ENCODE measurements around the gene RIF1.

- TF ChIP-seq POLR2AphosphoS5 (IDR thresholded peaks at IDR 0.05; ENCODE audit: low read depth, low read length) (no peak), TAF1 (IDR thresholded peaks at IDR 0.05; ENCODE audit: borderline replicate concordance, insufficient read depth, low read length) (no peak), SIN3A (IDR thresholded peaks at IDR 0.05; ENCODE audit: borderline replicate concordance, insufficient read depth, low read length) (no peak), FOXP2 (optimal IDR thresholded peaks at IDR 0.05; ENCODE audit: borderline replicate concordance, extremely low read depth, extremely low read length, insufficient read depth) (no peak)
- TF ChIP-seq, protein P1, sequence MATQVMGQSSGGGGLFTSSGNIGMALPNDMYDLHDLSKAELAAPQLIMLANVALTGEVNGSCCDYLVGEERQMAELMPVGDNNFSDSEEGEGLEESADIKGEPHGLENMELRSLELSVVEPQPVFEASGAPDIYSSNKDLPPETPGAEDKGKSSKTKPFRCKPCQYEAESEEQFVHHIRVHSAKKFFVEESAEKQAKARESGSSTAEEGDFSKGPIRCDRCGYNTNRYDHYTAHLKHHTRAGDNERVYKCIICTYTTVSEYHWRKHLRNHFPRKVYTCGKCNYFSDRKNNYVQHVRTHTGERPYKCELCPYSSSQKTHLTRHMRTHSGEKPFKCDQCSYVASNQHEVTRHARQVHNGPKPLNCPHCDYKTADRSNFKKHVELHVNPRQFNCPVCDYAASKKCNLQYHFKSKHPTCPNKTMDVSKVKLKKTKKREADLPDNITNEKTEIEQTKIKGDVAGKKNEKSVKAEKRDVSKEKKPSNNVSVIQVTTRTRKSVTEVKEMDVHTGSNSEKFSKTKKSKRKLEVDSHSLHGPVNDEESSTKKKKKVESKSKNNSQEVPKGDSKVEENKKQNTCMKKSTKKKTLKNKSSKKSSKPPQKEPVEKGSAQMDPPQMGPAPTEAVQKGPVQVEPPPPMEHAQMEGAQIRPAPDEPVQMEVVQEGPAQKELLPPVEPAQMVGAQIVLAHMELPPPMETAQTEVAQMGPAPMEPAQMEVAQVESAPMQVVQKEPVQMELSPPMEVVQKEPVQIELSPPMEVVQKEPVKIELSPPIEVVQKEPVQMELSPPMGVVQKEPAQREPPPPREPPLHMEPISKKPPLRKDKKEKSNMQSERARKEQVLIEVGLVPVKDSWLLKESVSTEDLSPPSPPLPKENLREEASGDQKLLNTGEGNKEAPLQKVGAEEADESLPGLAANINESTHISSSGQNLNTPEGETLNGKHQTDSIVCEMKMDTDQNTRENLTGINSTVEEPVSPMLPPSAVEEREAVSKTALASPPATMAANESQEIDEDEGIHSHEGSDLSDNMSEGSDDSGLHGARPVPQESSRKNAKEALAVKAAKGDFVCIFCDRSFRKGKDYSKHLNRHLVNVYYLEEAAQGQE (IDR thresholded peaks at IDR 0.05; ENCODE audit: insufficient read depth in 1 of 2, low read depth in 2 of 2, low read length in 2 of 2), result no peak
These were observed 28.8 kb downstream of the RIF1 start for GRCh38 chr2:151438506-151438905.

All from PFSK-1 (cell line).